Calu3 (cell line): Measurements from ENCODE around the gene C15orf62. TPM values are rescaled to one million over a fixed set of nuclear protein-coding genes. Genes with fewer than 3 reads are reported as not detected.
A peak's percentile ranks its signal among the peaks of the same experiment; 100 is the strongest.

Experiments
- BruUV-seq: library from RNA; stranded (reverse); fragments of 400-500 nt; replicated peaks from 2 replicates; lab custom pipeline; 2021; lab: Mats Ljungman, UMichigan
- CTCF ChIA-PET: fragments of 300-600 bp; sonication (Branson Sonifier 250); formaldehyde crosslinking; loops from one replicate; lab custom pipeline; 2022; ENCODE audit warnings: antibody characterized with exemption; lab: Charles Lee
- DNase-seq: peaks from one replicate; pipeline ENCODE4 v3.0.0; 2022
- H3K27ac Mint-ChIP-seq: one replicate; pipeline ENCODE4 v1.8.0; 2022; ENCODE audit warnings: mixed read lengths; ENCODE audit not compliant: unreplicated experiment
- H3K27me3 Mint-ChIP-seq: one replicate; pipeline ENCODE4 v1.8.0; 2022; ENCODE audit warnings: mixed read lengths; ENCODE audit not compliant: unreplicated experiment
- H3K36me3 Mint-ChIP-seq: one replicate; pipeline ENCODE4 v1.8.0; 2022; ENCODE audit warnings: mild to moderate bottlenecking, moderate library complexity, mixed read lengths; ENCODE audit not compliant: insufficient read depth, unreplicated experiment
- H3K4me1 Mint-ChIP-seq: one replicate; pipeline ENCODE4 v1.8.0; 2022; ENCODE audit warnings: mild to moderate bottlenecking, low read depth, mixed read lengths; ENCODE audit not compliant: unreplicated experiment
- H3K4me3 Mint-ChIP-seq: one replicate; pipeline ENCODE4 v1.8.0; 2022; ENCODE audit warnings: mild to moderate bottlenecking, low read depth, moderate library complexity, mixed read lengths; ENCODE audit not compliant: unreplicated experiment
- H3K9me3 Mint-ChIP-seq: one replicate; pipeline ENCODE4 v1.8.0; 2022; ENCODE audit warnings: low read depth, mixed read lengths; ENCODE audit not compliant: unreplicated experiment
- intact Hi-C: fragments of 100-400 bp; cut with micrococcal nuclease; formaldehyde crosslinking; loops from one replicate; pipeline ENCODE4 v1.10.0; 2022; ENCODE audit not compliant: unreplicated experiment
- total RNA-seq: library from RNA; stranded (reverse); gene quantifications from 2 replicates; pipeline ENCODE4 v1.2.3, GENCODE V29; 2022
- TF ChIP-seq, protein P1 (sequence below): fragments of 200-600 bp; IDR thresholded peaks from one replicate; pipeline ENCODE4 v1.8.0; 2022; ENCODE audit warnings: antibody characterized with exemption; ENCODE audit not compliant: unreplicated experiment

The C15orf62 gene
- total RNA-seq, 1 experiment from 2014 or later: 0.64 TPM

GRCh38 chr15:40775007-40775406 is 5.2 kb downstream of the C15orf62 start:
- intact Hi-C loops: no loop called here

GRCh38 chr15:40775740-40776536 is 6.2 kb downstream of the C15orf62 start:
- CTCF ChIA-PET: interaction anchor here (1.0 kb wide), 1 partner anchor 10 kb away, joined by 15 read pairs; no protein-coding TSS in a partner anchor
- H3K27me3 Mint-ChIP-seq: no peaks in the 10 kb centered on the region
- no peaks in the 10 kb centered on the region for H3K9me3 Mint-ChIP-seq
- no peak overlapping the region for H3K27ac Mint-ChIP-seq
- TF ChIP-seq, protein P1, sequence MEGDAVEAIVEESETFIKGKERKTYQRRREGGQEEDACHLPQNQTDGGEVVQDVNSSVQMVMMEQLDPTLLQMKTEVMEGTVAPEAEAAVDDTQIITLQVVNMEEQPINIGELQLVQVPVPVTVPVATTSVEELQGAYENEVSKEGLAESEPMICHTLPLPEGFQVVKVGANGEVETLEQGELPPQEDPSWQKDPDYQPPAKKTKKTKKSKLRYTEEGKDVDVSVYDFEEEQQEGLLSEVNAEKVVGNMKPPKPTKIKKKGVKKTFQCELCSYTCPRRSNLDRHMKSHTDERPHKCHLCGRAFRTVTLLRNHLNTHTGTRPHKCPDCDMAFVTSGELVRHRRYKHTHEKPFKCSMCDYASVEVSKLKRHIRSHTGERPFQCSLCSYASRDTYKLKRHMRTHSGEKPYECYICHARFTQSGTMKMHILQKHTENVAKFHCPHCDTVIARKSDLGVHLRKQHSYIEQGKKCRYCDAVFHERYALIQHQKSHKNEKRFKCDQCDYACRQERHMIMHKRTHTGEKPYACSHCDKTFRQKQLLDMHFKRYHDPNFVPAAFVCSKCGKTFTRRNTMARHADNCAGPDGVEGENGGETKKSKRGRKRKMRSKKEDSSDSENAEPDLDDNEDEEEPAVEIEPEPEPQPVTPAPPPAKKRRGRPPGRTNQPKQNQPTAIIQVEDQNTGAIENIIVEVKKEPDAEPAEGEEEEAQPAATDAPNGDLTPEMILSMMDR: no peak
- intact Hi-C loops: no loop called here
- BruUV-seq: no TSS peak
- H3K4me1 Mint-ChIP-seq: peaks cover 9% of the 10 kb centered on the region
- H3K4me3 Mint-ChIP-seq: no peak overlapping the region
- no peak for DNase-seq
- peaks cover 33% of the 10 kb centered on the region for H3K36me3 Mint-ChIP-seq

More at GRCh38 chr15:40775007-40775406, 5.2 kb downstream of the C15orf62 start:
- BruUV-seq: no TSS peak
- CTCF ChIA-PET: no interaction called here
- TF ChIP-seq, protein P1: no peak
- H3K36me3 Mint-ChIP-seq: peaks cover 37% of the 10 kb centered on the region
- DNase-seq: no peak
- peaks cover 14% of the 10 kb centered on the region for H3K4me1 Mint-ChIP-seq
- H3K9me3 Mint-ChIP-seq: no peaks in the 10 kb centered on the region
- H3K27me3 Mint-ChIP-seq: no peaks in the 10 kb centered on the region
- no peak overlapping the region for H3K27ac Mint-ChIP-seq
- H3K4me3 Mint-ChIP-seq: no peak overlapping the region

GRCh38 chr15:40776537-40777141 is 6.9 kb downstream of the C15orf62 start:
- intact Hi-C loops: no loop called here
- peaks cover 31% of the 10 kb centered on the region for H3K36me3 Mint-ChIP-seq
- TF ChIP-seq, protein P1: no peak
- DNase-seq: peak; percentile 46
- no peaks in the 10 kb centered on the region for H3K9me3 Mint-ChIP-seq
- no peaks in the 10 kb centered on the region for H3K27me3 Mint-ChIP-seq
- no TSS peak for BruUV-seq
- peaks cover 9% of the 10 kb centered on the region for H3K4me1 Mint-ChIP-seq
- H3K27ac Mint-ChIP-seq: no peak overlapping the region
- CTCF ChIA-PET: interaction anchor here (0.5 to 1.0 kb wide), 4 partner anchors 9 to 482 kb away, joined by 3 to 15 read pairs (median 4); no protein-coding TSS in a partner anchor
- no peak overlapping the region for H3K4me3 Mint-ChIP-seq

DNA sequence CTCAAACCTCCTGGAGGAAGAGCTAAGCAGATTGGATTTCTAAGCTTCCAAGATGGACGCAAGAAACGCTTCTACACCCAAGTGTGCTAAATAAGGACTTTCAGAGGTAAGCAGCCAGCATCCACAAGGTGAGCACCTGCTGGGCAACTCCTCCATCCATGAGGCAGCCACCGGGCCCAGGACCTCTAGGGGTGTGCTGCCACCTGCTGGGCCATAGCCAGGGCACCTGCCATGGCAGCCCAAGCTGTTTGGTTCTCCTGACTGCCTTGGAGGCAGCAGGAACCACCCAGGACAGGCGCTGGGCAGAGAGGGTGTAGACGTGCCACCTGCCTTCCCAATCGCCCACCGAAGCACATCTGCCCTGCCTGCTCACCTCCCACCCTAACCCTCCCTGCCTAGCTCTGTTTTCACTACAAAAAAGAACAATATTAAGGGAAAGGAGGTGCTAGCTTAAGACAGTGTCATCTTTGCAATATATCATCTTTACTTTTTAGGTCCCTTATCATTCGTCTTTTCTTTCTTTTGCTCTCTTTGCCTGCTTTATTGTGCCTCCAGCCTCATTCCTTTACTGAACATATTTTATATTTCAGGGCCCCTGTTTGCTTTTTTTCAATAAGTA is 12.9 kb downstream of the C15orf62 start:
- no TSS peak for BruUV-seq
- CTCF ChIA-PET: interaction anchor here (0.9 to 2.2 kb wide), 5 partner anchors 14 to 214 kb away, joined by 4 to 15 read pairs (median 8); partner anchors contain the start of genes C15orf62 and RPUSD2
- Mint-ChIP-seq H3K9me3 (no peaks in the 10 kb centered on the region), H3K36me3 (peaks cover 12% of the 10 kb centered on the region), H3K27me3 (no peaks in the 10 kb centered on the region), H3K4me1 (no peaks in the 10 kb centered on the region), H3K4me3 (no peak overlapping the region), H3K27ac (peak overlapping the region; percentile 33)
- intact Hi-C loops: loop anchor here (10.0 kb wide), 1 partner anchor 108 kb away; no protein-coding TSS in a partner anchor
- TF ChIP-seq, protein P1: peak; percentile 46
- peak; percentile 85 for DNase-seq
